ENCODE results near the gene COLQ.

The COLQ gene

DNA sequence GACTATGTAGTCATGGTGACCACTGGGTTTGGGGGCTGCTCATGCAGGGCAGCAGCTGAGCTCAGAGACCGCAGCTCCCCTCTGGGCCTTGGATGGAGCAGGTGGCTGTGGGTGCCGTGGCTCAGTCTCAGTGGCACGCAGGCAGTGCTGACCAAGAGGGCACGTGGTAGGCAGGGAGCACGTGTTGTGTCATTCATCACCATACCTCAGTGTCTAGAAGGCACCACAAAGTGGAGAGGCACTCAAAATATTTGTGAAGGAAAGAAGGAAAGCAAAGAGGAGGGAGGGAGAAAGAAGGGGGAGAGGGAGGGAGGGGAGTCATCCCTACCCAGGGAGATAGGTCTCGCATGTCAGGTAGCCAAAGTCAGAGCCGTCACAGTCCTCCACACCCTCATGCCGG, 68.0 kb downstream of the COLQ start:
- no peak for DNase-seq (ENCODE audit: low read depth)
- TF ChIP-seq, protein P1, sequence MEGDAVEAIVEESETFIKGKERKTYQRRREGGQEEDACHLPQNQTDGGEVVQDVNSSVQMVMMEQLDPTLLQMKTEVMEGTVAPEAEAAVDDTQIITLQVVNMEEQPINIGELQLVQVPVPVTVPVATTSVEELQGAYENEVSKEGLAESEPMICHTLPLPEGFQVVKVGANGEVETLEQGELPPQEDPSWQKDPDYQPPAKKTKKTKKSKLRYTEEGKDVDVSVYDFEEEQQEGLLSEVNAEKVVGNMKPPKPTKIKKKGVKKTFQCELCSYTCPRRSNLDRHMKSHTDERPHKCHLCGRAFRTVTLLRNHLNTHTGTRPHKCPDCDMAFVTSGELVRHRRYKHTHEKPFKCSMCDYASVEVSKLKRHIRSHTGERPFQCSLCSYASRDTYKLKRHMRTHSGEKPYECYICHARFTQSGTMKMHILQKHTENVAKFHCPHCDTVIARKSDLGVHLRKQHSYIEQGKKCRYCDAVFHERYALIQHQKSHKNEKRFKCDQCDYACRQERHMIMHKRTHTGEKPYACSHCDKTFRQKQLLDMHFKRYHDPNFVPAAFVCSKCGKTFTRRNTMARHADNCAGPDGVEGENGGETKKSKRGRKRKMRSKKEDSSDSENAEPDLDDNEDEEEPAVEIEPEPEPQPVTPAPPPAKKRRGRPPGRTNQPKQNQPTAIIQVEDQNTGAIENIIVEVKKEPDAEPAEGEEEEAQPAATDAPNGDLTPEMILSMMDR (conservative IDR thresholded peaks at IDR 0.05; ENCODE audit: low read depth, low read length) = no peak
- H3K4me3 ChIP-seq (ENCODE audit: low read length) = no peak overlapping the region

DNA sequence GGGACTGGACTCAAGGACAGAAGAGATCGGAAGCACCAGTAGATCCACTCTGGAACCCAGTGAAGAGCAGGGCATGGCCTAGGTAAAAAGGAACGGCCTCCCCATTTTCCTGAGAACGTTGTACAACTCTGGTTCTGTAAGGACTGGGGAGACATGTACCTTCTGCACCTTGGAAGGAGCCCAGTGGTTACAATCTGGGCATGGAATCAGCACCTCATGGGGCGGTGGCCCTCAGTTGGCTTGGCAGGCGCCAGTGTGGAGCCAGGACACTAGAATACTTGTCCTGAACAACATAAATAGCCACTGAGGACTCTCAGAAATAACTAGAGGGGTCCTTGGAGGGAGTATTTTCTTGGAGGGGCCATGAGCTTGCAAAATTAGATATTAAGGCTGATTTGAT, 68.5 kb downstream of the COLQ start:
- TF ChIP-seq, protein P1 (conservative IDR thresholded peaks at IDR 0.05; ENCODE audit: low read depth, low read length) = no peak
- DNase-seq (ENCODE audit: low read depth) = no peak
- H3K4me3 ChIP-seq (ENCODE audit: low read length) = no peak overlapping the region

DNA sequence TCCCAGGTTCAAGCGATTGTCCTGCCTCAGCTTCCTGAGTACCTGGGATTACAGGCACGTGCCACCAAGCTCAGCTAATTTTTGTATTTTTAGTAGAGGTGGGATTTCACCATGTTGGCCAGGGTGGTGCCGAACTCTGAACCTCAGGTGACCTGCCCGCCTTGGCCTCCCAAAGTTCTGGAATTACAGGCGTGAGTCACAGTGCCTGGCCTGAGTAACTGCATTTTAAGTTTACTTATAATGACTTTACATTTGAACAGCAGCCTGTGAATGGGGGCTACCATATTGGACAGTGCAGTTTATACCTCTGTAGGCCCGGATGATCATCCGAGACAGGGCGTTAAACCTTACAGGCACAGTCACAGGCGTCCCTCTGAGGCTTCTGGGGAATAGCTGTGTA, 69.3 kb downstream of the COLQ start:
- TF ChIP-seq, protein P1 (conservative IDR thresholded peaks at IDR 0.05; ENCODE audit: low read depth, low read length) = no peak

DNA sequence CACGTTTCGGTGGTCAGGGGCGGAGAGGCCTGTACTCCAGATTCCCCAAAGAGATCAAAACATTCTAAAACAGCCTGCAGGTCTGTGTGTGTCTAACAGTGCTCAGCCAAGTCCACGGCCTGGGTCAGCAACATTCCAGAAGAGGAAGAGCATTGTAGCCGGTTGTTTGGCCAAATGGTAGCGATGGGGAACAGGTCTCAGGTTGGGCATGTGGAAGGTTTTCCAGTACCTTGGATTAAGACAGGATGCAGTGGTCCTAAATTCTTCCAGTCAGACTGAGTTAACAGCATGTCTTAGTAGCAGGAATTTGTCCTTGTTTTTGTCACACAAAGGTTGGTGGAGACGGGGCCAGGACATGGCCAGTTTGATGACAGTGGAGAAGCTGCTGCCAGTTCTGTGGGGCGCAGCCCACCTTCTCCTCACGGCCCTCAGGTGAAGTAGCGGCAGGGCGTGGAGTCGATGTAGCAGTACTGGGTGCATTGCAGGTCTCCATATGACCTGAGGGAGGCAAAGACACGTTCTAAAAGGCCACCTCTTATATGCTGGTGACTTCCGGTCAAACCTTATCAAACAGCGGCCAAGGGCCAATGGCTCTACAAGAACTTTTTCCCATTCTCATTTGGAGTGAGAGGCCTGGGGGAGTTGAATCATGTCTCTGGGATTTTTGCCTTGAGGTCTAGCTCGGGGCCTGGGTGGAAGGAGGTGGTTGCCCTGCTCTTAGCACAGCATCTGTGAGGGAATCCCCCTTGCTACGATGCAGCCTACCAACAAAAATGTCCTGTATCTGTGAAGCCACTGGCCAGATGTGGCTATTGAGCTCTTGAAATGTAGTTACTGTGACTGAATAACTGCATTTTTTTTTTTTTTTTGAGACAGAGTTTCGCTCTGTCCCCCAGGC, 70.0 kb downstream of the COLQ start:
- TF ChIP-seq, protein P1 (conservative IDR thresholded peaks at IDR 0.05; ENCODE audit: low read depth, low read length) = no peak
- DNase-seq (ENCODE audit: low read depth) = no peak
- H3K4me3 ChIP-seq (ENCODE audit: low read length) = no peak overlapping the region

More for the DNA sequence above, 69.3 kb downstream of the COLQ start:
- no peak overlapping the region for H3K4me3 ChIP-seq (ENCODE audit: low read length)
- no peak for DNase-seq (ENCODE audit: low read depth)

DNA sequence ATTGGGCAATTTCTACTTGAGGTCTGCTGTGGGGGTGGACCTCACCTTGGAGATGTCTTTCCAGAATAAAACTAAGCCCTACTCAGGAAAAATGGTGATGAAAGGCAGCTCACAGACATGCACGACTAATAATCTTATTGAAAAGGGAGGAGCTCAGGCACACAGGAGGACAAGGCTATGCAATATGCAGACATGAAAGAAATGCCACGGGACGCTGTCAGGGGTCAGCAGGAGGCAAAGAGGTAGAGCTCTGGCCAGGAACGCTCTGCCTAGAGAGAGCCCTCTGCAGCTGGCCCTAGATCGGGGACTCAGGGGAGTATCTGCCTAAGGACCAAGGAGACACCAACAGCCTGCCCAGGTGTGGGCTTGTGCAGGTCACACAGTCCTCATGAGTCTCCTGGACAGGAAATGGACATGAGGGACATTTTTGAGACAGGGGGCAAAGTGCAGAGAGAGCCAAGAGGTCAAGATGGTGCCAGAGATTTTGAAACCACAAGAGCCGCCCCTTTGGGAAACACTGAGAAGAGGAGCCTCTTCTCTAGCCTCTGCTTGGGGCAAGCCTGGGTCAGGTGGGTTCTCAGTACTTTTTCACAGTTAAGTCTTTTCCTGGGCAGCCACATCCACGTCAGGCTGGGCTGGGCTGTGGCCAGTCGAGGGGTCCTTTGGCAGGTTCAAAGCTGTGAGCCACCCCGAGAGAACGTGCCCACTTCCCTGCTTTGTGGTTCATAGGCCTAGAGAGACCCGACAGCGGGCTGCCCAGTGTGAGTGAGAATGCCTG, 70.9 kb downstream of the COLQ start:
- TF ChIP-seq, protein P1 (conservative IDR thresholded peaks at IDR 0.05; ENCODE audit: low read depth, low read length) = no peak

DNA sequence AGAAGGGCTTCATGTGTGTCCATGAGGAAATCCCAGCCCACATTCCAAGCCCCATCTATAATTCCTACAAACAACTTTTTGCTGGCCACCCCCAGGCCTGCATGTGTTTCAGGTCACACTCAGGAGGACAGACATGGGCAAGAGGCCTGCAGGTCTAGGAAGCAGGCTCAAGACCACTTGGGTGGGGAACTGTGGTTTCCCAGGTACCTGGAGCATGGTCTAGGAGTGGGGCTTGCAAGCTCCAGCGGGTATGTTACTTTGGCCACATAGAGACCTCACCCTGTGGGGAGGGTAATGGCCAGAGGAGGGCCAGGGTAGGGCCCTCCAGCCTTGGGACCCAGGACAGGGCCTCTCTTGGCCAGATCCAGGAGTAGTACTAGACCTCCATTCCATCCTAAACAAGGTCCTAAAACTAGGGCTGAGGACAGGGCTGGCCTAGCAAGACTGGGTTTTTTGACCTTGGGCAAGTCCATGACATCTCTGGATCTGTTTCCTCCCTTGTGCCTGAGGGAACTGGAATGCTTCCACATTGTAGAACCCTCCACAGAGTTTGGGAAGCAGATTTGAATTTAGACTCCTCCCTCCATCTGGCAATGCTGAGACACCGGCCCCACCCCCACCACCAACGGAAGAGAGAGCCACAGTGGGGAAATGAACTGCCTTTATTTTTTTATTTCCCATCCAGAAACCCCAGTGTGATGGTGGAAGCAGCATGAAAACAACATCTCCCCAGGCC, 71.8 kb downstream of the COLQ start:
- DNase-seq (ENCODE audit: low read depth) = no peak
- H3K4me3 ChIP-seq (ENCODE audit: low read length) = no peak overlapping the region
- TF ChIP-seq, protein P1 (conservative IDR thresholded peaks at IDR 0.05; ENCODE audit: low read depth, low read length) = no peak

More for the DNA sequence above, 70.9 kb downstream of the COLQ start:
- no peak for DNase-seq (ENCODE audit: low read depth)
- no peak overlapping the region for H3K4me3 ChIP-seq (ENCODE audit: low read length)
